ENCODE results near the gene ETNK1.

ETNK1 gene

DNA sequence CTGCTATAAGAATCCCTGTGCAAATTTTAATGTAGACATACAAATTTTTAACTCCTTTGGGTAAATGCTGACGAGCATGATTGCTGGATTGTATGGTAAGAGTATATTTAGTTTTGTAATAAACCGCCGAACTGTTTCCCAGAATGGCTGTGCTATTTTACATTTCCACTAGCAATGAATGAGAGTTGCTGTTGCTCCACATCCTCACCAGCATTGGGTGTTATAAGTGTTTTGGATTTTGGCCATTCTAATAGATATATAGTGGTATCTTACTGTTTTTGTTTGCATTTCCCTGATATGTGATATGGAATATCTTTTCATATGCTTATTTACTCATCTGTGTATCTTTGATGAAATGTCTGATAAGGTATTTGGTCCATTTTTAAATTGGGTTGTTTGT lies 23.7 kb downstream of the ETNK1 start:
- Histone ChIP-seq H3K9ac (ENCODE audit: low read length) (no peak overlapping the region), H3K36me3 (ENCODE audit: low read length) (peaks cover 20% of the 10 kb centered on the region; the same call in 1 of the 2 replicates), H3K4me2 (ENCODE audit: low read depth, low read length, poor library complexity, severe bottlenecking) (no peak overlapping the region), H3K4me3 (ENCODE audit: insufficient read depth, low read length, poor library complexity, severe bottlenecking) (no peak overlapping the region), H3K9me3 (ENCODE audit: insufficient read depth, low read length) (no peaks in the 10 kb centered on the region), H3K27me3 (ENCODE audit: low read length) (no peaks in the 10 kb centered on the region), H2AFZ (ENCODE audit: low read depth, low read length, severe bottlenecking) (no peak overlapping the region), H3K27ac (ENCODE audit: low read depth, low read length) (no peak overlapping the region), H4K20me1 (ENCODE audit: low read depth, low read length) (peaks cover 6% of the 10 kb centered on the region; the same call in 1 of the 2 replicates), H3K79me2 (ENCODE audit: insufficient read depth, low read length) (peaks cover 51% of the 10 kb centered on the region), H3F3A (ENCODE audit: insufficient read depth) (no peaks in the 10 kb centered on the region; the same call in 1 of the 2 replicates), H3K9me2 (replicated peaks; ENCODE audit: insufficient read depth, low read length) (no peaks in the 10 kb centered on the region)
- TF ChIP-seq, protein P1, sequence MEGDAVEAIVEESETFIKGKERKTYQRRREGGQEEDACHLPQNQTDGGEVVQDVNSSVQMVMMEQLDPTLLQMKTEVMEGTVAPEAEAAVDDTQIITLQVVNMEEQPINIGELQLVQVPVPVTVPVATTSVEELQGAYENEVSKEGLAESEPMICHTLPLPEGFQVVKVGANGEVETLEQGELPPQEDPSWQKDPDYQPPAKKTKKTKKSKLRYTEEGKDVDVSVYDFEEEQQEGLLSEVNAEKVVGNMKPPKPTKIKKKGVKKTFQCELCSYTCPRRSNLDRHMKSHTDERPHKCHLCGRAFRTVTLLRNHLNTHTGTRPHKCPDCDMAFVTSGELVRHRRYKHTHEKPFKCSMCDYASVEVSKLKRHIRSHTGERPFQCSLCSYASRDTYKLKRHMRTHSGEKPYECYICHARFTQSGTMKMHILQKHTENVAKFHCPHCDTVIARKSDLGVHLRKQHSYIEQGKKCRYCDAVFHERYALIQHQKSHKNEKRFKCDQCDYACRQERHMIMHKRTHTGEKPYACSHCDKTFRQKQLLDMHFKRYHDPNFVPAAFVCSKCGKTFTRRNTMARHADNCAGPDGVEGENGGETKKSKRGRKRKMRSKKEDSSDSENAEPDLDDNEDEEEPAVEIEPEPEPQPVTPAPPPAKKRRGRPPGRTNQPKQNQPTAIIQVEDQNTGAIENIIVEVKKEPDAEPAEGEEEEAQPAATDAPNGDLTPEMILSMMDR (IDR thresholded peaks at IDR 0.05; ENCODE audit: insufficient read depth, low read length, poor library complexity, severe bottlenecking) = no peak
- TF ChIP-seq EZH2phosphoT487 (conservative IDR thresholded peaks at IDR 0.05; ENCODE audit: low read length) = no peak

DNA sequence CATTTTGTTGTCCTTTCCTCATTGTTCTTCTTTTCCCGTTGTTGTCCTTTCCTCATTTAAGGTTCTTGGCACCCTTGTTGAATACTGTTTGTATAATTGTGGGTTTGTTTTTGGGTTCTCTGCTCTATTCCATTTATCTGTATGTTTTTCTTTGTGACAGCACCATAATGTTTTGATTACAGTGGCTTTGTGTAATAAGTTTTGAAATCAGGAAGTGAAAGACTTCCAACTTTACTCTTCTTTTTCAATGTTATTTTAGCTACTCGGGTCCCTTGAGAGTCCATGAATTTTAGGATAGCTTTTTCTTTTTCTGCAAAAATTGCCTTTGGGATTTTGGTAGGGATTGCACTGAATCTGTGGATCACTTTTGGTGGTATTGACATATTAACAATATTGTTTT lies 28.1 kb downstream of the ETNK1 start:
- Histone ChIP-seq H3K4me2 (ENCODE audit: low read depth, low read length, poor library complexity, severe bottlenecking) (no peak overlapping the region), H3K27me3 (ENCODE audit: low read length) (no peaks in the 10 kb centered on the region), H3K4me3 (ENCODE audit: insufficient read depth, low read length, poor library complexity, severe bottlenecking) (no peak overlapping the region), H3K79me2 (ENCODE audit: insufficient read depth, low read length) (peaks cover 44% of the 10 kb centered on the region), H3K36me3 (ENCODE audit: low read length) (0 out of 2 replicates have a peak, but pooled peaks cover 7% of the 10 kb centered on the region), H2AFZ (ENCODE audit: low read depth, low read length, severe bottlenecking) (no peak overlapping the region), H3K9ac (ENCODE audit: low read length) (no peak overlapping the region), H3F3A (ENCODE audit: insufficient read depth) (no peaks in the 10 kb centered on the region), H3K9me2 (replicated peaks; ENCODE audit: insufficient read depth, low read length) (no peaks in the 10 kb centered on the region), H4K20me1 (ENCODE audit: low read depth, low read length) (peaks cover 6% of the 10 kb centered on the region), H3K9me3 (ENCODE audit: insufficient read depth, low read length) (no peaks in the 10 kb centered on the region), H3K27ac (ENCODE audit: low read depth, low read length) (no peak overlapping the region)
- TF ChIP-seq, protein P1 (IDR thresholded peaks at IDR 0.05; ENCODE audit: insufficient read depth, low read length, poor library complexity, severe bottlenecking) = no peak
- TF ChIP-seq EZH2phosphoT487 (conservative IDR thresholded peaks at IDR 0.05; ENCODE audit: low read length) = no peak

DNA sequence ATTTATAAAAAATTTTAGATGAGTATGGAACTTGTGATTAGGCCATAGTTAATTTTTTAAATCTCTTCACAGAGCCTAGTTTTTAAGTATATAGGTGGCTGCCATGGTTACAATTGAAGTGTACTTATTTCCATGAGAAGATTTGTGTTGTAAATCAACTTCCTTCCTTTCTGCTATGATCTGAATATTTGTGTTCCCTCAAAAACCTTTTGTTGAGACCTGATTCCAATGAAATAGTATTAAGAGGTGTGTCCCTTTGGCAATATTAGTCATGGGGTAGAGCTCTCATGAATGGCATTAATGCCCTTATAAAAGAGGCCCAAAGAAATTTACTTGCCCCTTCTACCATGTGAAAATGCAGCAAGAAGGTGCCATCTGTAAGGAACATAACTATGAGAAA lies 28.8 kb downstream of the ETNK1 start:
- 0 out of 2 replicates have a peak, but pooled peaks cover 7% of the 10 kb centered on the region for H3K36me3 ChIP-seq (ENCODE audit: low read length)
- H4K20me1 ChIP-seq (ENCODE audit: low read depth, low read length) = peaks cover 6% of the 10 kb centered on the region
- no peak overlapping the region for H2AFZ ChIP-seq (ENCODE audit: low read depth, low read length, severe bottlenecking)
- no peaks in the 10 kb centered on the region for H3F3A ChIP-seq (ENCODE audit: insufficient read depth)
- no peak overlapping the region for H3K27ac ChIP-seq (ENCODE audit: low read depth, low read length)
- H3K27me3 ChIP-seq (ENCODE audit: low read length) = no peaks in the 10 kb centered on the region
- TF ChIP-seq, protein P1 (IDR thresholded peaks at IDR 0.05; ENCODE audit: insufficient read depth, low read length, poor library complexity, severe bottlenecking) = no peak
- TF ChIP-seq EZH2phosphoT487 (conservative IDR thresholded peaks at IDR 0.05; ENCODE audit: low read length) = no peak
- H3K9me2 ChIP-seq (replicated peaks; ENCODE audit: insufficient read depth, low read length) = no peaks in the 10 kb centered on the region
- H3K4me3 ChIP-seq (ENCODE audit: insufficient read depth, low read length, poor library complexity, severe bottlenecking) = no peak overlapping the region
- no peak overlapping the region for H3K4me2 ChIP-seq (ENCODE audit: low read depth, low read length, poor library complexity, severe bottlenecking)
- peaks cover 42% of the 10 kb centered on the region for H3K79me2 ChIP-seq (ENCODE audit: insufficient read depth, low read length)
- no peaks in the 10 kb centered on the region for H3K9me3 ChIP-seq (ENCODE audit: insufficient read depth, low read length)
- no peak overlapping the region for H3K9ac ChIP-seq (ENCODE audit: low read length)
